SKM-1 (cell line): Measurements from ENCODE around the gene ZNF382.

ENCODE experiments used
- DNase-seq: peaks from one replicate; lab custom pipeline; 2025; ENCODE audit not compliant: unreplicated experiment; lab: John Stamatoyannopoulos, UW

Gene ZNF382

GRCh38 chr19:36674201-36674600 is 69.1 kb downstream of the ZNF382 start:
- no peak for DNase-seq

DNA sequence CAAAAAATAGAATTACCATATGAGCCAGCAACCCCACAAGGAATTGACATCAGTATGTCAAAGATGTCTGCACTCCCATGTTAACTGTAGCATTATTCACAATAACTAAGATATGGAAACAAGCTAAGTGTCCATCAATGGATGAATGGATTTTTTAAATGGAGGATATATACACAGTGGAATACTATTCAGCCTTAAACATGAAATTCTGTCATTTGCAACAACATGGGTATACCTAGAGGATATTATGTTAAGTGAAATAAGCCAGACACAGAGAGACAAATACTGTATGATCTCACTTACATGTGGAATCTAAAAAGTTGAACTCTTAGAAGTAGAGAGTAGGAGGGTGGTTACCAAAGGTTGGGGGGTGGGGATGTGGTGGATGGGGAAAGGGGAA is 74.3 kb downstream of the ZNF382 start:
- DNase-seq: no peak
